Nephron (organoid): Measurements from ENCODE around the gene MED27.
A peak's percentile ranks its signal among the peaks of the same experiment; 100 is the strongest.

Source experiments
- H3K27ac Mint-ChIP-seq, 3 experiments: 2 replicates each; pipeline ENCODE4 v1.8.0; 2020; ENCODE audit warnings: mixed read lengths in 3 of 3, mild to moderate bottlenecking in 2 of 3, moderate library complexity in 1 of 3
- H3K27me3 Mint-ChIP-seq: 2 replicates; pipeline ENCODE4 v1.8.0; 2021; ENCODE audit warnings: low read depth, mild to moderate bottlenecking, moderate library complexity, mixed read lengths
- H3K36me3 Mint-ChIP-seq: 2 replicates; pipeline ENCODE4 v1.8.0; 2020; ENCODE audit warnings: low read depth, mixed read lengths
- H3K4me1 Mint-ChIP-seq: 2 replicates; pipeline ENCODE4 v1.8.0; 2020; ENCODE audit warnings: mixed read lengths
- H3K4me3 Mint-ChIP-seq, 3 experiments: 2 replicates each; pipeline ENCODE4 v1.8.0; 2020; ENCODE audit warnings: mild to moderate bottlenecking in 3 of 3, mixed read lengths in 3 of 3, moderate library complexity in 2 of 3
- H3K9me3 Mint-ChIP-seq: 2 replicates; pipeline ENCODE4 v1.8.0; 2020; ENCODE audit warnings: mixed read lengths
- TF ChIP-seq, protein P1 (sequence below), 3 experiments: fragments of 200-600 bp; sonication (generic); IDR thresholded peaks; one replicate each; pipeline ENCODE4 v1.5.0; 2021; ENCODE audit warnings: antibody characterized with exemption in 3 of 3; ENCODE audit not compliant: unreplicated experiment in 3 of 3

Gene MED27

GRCh38 chr9:131873891-131874440 lies 205.7 kb downstream of the MED27 start:
- Mint-ChIP-seq H3K36me3 (no peaks in the 10 kb centered on the region), H3K27me3 (no peaks in the 10 kb centered on the region), H3K9me3 (no peaks in the 10 kb centered on the region), H3K4me3 (no peak overlapping the region), H3K27ac (no peak overlapping the region), H3K4me1 (peaks cover 10% of the 10 kb centered on the region)
- TF ChIP-seq, protein P1, sequence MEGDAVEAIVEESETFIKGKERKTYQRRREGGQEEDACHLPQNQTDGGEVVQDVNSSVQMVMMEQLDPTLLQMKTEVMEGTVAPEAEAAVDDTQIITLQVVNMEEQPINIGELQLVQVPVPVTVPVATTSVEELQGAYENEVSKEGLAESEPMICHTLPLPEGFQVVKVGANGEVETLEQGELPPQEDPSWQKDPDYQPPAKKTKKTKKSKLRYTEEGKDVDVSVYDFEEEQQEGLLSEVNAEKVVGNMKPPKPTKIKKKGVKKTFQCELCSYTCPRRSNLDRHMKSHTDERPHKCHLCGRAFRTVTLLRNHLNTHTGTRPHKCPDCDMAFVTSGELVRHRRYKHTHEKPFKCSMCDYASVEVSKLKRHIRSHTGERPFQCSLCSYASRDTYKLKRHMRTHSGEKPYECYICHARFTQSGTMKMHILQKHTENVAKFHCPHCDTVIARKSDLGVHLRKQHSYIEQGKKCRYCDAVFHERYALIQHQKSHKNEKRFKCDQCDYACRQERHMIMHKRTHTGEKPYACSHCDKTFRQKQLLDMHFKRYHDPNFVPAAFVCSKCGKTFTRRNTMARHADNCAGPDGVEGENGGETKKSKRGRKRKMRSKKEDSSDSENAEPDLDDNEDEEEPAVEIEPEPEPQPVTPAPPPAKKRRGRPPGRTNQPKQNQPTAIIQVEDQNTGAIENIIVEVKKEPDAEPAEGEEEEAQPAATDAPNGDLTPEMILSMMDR (IDR thresholded peaks at IDR 0.05; ENCODE audit: unreplicated experiment in 3 of 3), result no peak

DNA sequence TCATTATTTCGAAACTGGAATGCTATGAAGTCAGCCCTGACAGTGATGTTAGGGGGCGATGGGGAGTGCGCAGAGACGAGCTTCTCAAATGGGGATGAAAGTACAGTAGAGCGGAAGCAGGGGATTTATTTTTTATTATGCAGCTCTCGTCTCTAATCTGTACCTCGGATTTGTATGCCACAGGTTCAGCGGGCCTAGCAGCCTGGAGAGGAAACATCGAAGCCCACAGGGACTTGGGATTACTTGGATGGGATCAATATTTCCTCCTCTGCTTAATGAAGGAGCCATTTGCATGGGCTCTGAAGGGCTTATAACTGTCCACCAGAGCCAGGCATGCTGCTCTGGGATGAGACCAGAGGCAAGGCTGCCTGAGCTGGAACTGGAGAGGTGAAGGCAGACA lies 206.3 kb downstream of the MED27 start:
- Mint-ChIP-seq H3K4me3 (no peak overlapping the region), H3K27ac (no peak overlapping the region), H3K36me3 (no peaks in the 10 kb centered on the region), H3K9me3 (no peaks in the 10 kb centered on the region), H3K4me1 (peaks cover 13% of the 10 kb centered on the region), H3K27me3 (no peaks in the 10 kb centered on the region)
- TF ChIP-seq, protein P1 (IDR thresholded peaks at IDR 0.05; ENCODE audit: unreplicated experiment in 3 of 3), result no peak

DNA sequence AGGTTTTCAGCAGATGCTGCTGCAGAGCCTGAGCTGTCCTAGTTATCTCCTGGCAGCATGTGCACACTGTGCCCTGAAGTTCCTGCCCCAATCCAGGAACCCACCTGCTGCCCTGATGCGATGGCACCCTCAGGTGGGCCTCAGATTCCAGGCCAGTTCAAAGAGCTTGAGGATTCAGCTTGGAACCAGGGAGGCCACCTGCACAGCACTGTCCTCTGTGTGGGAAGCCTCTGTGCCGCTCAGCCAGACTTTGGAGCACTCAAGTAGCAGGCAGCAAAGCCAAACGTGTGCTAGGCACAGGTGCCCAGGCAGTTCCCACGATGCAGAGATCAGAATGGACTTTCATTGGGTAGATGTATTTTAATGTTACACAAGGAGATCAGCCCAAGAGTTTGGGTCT lies 207.0 kb downstream of the MED27 start:
- no peaks in the 10 kb centered on the region for H3K9me3 Mint-ChIP-seq
- H3K4me1 Mint-ChIP-seq, result peaks cover 13% of the 10 kb centered on the region
- H3K36me3 Mint-ChIP-seq, result no peaks in the 10 kb centered on the region
- H3K4me3 Mint-ChIP-seq, result no peak overlapping the region
- no peak overlapping the region for H3K27ac Mint-ChIP-seq
- H3K27me3 Mint-ChIP-seq, result no peaks in the 10 kb centered on the region
- TF ChIP-seq, protein P1 (IDR thresholded peaks at IDR 0.05; ENCODE audit: unreplicated experiment in 3 of 3), result no peak

DNA sequence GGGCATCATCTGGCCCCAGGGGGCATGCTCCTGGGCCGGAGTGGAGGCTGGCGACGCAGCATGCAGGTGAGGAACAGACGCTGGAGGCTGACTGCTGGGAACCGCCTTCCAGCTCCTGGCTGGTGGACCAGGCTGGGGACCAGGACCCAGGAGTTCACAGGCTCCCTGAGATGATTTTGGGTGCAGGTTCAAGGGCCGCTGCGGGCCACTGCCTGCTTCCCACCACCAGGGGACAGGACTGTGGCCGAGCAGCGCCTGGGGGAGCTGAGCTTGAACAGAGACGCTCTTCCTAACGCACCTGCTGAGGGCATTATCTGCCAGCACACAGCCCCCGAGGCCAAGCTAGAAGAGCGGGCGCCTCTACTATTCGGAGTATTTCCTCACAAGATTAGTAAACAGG lies 207.7 kb downstream of the MED27 start:
- Mint-ChIP-seq H3K4me1 (peaks cover 12% of the 10 kb centered on the region), H3K27ac (no peak overlapping the region), H3K36me3 (no peaks in the 10 kb centered on the region), H3K4me3 (no peak overlapping the region), H3K9me3 (no peaks in the 10 kb centered on the region), H3K27me3 (peaks cover 4% of the 10 kb centered on the region)
- TF ChIP-seq, protein P1 (IDR thresholded peaks at IDR 0.05; ENCODE audit: unreplicated experiment in 3 of 3), result no peak

- peaks cover 4% of the 10 kb centered on the region for H3K27me3 Mint-ChIP-seq
- H3K4me3 Mint-ChIP-seq, result no peak overlapping the region
- TF ChIP-seq, protein P1 (IDR thresholded peaks at IDR 0.05; ENCODE audit: unreplicated experiment in 3 of 3), result no peak
- no peak overlapping the region for H3K27ac Mint-ChIP-seq
- H3K4me1 Mint-ChIP-seq, result peaks cover 9% of the 10 kb centered on the region
- no peaks in the 10 kb centered on the region for H3K9me3 Mint-ChIP-seq
- H3K36me3 Mint-ChIP-seq, result no peaks in the 10 kb centered on the region
These were observed 209.5 kb downstream of the MED27 start for GRCh38 chr9:131870156-131870555.

- H3K27me3 Mint-ChIP-seq, result peaks cover 4% of the 10 kb centered on the region
- TF ChIP-seq, protein P1 (IDR thresholded peaks at IDR 0.05; ENCODE audit: unreplicated experiment in 3 of 3), result no peak
- H3K27ac Mint-ChIP-seq, result peak overlapping the region in 1 of 3 experiments; percentile 34
These were observed 210.3 kb downstream of the MED27 start for GRCh38 chr9:131869348-131869747.

More at GRCh38 chr9:131869348-131869747, 210.3 kb downstream of the MED27 start:
- H3K4me3 Mint-ChIP-seq, result no peak overlapping the region
- H3K4me1 Mint-ChIP-seq, result peaks cover 9% of the 10 kb centered on the region
- H3K36me3 Mint-ChIP-seq, result no peaks in the 10 kb centered on the region
- H3K9me3 Mint-ChIP-seq, result no peaks in the 10 kb centered on the region
